Measurements from ENCODE around the gene MMP2.

MMP2 gene

DNA sequence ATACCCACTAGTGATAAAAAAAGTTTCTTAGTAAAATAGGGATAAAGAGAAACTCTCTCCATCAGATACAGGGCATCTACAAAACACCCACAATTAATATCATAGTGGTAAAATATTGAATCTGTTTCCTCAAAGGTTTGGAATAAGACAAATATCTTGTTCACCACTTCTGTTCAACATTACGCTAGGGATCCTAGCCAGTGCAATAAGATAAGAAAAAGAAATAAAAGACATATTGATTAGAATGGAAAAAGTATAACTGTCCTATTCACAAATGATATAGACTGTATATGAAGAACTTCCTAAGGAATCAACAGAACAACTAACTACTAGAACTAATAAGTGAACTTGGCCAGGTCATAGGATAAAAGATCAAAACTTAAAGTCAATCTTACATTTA, 42.8 kb downstream of the MMP2 start:
- DNase-seq, result no peak

DNA sequence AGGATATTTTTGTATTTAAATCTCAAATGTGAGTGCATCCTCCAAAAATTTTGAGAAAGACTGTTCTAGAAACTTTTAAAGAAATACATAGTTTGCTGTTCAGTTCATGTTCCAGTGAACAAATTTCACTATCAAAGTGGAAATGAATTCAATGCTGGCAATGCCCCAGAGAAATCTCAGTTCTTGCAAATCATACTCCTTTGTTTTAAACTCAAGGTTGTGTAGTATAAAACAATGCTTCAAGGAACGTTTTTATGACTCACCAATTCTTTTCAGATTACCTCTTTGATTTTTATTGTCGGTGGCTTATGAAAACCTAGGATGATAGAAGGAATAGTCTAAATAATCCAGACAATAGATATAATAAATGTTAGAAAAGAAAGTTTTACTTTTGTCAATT, 47.4 kb downstream of the MMP2 start:
- DNase-seq, result no peak

DNA sequence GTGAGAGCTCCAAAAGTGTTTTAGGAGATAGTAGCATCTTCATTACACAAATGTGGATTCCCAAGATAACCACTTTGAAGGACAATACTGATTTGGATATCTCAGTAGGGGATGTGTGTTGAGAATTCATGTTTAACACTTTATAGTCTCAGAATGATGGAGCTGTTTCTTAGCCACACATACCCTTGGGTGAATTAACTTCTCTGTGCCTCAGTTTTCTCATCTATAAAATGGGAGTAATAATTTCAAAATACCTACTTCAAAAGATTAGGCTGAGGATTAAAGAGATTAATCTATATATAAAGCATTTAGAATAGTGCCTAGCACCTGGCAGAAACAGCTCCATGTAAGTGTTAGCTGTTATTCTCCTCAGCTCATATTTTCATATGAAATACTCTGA, 48.9 kb downstream of the MMP2 start:
- DNase-seq, result no peak

DNA sequence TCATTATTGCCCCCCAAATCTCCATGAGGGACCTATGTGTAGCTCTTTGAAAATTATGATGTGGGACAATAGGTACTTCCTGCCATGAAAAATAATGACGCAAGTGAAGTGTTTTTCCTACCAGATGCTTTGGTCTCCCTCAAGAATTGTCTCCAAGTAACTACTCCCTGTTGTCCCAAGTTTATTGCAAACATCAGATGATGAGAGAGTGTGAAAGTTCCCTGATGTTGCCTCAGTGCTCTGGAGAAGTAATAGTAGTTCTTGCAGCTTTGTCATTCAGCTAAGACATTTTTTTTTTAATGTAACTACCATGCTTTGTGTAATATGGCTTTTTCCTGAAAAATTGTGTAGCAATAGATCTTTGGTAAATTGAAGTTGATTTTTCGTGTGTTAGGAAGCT, 50.0 kb downstream of the MMP2 start:
- DNase-seq, result no peak

DNA sequence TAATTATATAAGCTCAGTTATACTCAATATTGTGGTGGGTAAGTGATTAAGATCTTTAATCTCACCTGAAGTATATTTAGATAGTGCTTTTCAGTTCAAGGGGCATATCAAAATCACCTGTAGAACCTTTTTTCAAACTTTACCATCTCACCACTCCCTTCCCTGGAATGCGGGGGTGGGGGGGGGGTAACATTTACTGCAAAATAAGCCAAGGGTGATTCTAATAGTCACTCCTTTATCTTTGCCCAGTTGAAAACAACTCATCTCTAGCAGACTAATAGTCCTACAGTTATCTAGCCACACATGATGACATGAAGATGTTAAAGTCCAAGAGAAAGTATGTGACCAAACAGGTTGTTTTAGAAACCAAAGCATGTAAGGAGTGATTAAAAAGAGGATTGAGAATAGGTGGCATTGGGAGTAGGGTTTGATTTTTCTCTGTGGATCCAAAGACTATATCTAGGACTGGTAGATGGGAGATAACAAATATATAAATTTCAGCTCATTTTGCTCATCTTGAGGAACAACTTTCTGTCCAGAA, 51.4 kb downstream of the MMP2 start:
- no peak for DNase-seq

DNA sequence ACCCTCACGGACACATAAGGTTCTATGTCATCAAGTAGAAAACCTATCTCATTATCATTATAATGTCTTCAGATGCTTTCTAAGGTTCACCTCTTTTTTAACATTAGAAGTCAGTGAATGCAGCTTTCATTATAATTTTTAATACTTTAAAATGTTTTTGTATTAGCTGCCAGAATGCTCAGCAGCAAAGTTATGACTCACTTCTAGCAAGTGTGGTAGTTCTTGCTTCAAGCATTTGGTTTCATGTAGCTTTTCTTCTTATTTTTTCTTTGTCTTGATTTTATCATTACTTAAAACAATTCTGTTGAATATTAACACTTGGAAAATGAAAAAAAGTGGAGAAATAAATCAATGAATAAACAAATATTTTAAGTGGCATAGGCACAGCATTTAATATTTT, 53.2 kb downstream of the MMP2 start:
- DNase-seq, result no peak

DNA sequence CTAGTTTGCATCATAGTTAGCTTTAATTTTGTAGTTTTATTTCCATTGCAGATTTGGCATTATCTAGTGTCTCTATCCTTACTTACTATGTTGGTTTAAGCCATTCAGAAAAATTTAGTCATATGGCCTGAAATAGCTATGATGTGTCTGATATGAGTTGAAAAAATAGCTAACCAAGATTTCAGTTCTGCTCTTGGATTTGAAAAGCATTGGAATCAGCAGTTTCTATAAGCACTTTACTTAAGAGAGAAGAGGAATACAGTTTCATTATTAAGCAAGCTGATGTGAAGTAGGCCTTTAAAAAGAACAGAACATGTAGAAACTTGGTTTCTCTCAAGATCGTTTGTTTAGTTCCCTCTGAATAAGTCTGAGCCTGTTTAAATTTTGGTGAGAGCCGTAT, 55.8 kb downstream of the MMP2 start:
- no peak for DNase-seq

DNA sequence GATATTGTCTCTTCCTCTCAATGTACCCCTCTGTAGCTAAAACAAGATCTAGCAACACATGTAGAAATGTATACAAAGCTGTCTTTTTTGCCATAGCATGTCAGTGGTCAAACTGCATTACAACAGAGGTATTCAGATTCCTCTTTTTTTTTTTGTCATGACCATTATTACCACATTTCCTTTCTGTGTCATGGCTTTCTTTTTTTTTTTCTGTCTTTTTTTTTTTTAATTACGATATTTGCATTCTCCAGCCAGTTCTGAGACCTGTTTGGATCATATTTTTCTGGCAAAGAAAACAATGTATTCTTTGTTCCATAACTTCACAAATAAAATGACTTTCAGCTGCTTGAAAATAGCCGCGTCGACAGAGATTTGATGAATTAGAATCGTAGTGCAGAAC, 60.1 kb downstream of the MMP2 start:
- no peak for DNase-seq

DNA sequence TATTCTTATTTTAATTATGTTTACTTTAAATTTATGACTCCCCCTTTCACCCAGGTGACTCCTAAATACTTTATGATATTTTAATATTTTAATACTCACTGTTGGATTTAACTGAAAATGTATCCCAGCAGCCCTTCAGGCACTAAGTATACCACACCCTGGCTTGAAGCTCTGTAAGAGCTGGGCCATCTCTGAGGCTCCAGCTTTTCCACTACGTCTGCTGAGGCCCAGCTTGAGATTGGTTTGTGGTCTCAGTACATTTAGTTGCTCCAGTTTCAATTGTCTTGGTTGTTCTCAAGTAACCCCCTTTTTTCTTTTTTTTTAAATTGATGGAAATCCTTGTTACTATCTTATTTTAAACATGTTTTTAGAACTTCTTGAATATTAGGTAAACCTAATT, 60.5 kb downstream of the MMP2 start:
- no peak for DNase-seq

DNA sequence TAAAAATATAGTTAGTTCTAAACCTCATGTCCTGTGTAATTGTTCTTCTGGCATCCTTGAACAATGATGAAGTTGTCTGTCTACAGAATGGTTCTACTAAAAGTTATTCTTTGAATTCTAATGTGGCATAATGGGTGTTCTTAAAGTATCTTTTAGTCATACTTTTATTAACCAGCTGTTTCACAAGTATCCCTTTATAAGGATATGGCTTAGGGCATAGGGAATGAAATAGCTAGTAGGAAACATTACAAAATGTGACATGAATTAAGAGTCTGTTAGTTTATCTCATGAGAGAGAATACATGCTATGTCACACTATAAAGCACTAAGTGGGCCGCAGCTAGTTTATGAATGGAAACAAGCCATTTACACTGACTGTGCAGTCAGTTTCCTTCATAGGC, 61.2 kb downstream of the MMP2 start:
- DNase-seq, result no peak

DNA sequence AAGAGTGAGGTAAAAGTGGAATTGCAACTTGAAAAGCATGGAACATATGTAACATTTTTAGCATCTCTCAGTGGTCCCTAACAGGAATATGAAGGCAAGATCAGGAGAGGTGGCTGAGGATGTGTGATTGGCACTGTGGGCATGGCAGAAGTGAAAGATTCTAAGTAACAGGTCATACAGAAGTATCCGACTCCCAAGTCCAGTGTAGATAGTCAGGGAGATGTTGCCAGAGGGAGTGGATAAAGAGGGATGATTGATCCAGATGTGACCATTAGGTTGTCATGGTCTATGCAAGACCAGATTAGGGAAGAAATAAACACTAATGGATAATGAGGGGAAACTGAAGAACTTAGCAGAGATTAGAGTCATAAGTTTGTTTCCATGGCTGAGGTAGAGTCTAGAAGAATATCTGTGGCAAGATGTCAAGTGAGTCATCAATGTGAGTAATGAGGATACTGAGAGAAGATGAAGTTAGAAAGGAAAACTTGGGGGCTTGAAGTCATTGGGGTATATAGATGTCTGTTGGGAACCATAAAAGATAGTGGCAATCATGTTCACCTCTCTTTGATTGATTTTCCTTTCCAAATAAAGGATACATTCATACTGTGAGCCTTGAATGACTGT, 63.6 kb downstream of the MMP2 start:
- no peak for DNase-seq

DNA sequence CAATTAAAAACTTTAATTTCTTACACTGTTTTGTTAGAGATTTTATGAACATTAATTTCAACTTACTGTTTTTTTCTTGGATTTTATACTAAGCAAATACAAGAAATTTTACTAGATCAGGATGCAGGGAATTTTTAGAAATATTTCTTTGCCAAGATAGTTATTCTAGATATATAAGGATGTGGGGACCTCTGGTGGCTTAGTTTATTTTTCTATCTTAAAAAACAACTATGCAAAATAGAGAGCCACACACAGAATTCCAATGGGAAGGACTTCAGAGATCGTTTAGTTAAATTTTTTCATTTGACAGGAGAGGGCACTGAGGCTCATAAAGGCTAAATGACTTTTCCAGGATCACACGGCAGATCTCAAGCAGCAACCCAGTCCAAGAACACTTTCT, 64.5 kb downstream of the MMP2 start:
- DNase-seq, result no peak

DNA sequence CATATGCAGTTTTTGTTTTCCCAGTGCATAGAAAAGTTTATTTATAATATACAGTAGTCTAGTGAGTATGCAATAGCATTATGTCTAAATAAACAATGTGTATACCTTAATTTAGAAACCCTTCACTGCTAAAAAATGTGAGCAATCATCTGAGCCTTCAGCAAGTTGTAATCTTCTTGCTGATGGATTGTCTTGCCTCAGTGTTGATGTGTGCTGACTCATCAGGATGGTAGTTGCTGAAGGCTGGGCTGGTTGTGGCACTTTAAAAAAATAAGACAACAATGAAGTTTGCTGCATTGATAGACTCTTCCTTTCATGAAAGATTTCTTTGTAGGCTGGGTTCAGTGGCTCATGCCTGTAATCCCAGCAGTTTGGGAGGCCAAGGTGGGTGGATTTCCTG, 73.6 kb downstream of the MMP2 start:
- no peak for DNase-seq

DNA sequence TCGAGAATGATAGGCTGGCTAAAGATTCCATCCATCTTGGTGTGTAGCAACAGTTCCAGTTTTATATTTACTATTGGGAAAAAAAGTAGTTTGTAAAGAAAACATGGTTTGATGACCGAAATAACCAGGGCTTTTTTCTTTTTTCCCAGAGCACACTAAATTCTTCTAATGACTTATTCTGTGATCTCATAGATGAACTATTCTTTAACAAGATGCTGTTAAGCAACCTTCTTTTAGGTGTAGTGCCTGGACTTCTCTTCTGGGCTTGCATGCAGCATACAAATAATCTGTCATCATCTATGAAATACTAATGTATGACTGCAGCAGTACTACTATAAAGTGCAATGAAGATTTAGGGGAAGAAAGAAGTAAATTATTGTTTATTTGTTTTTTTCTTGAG, 76.4 kb downstream of the MMP2 start:
- no peak for DNase-seq
